GM12878 (cell line): ENCODE results near the gene DNASE1L3.

Experiments
- BRCA1 ChIP-seq: IDR thresholded peaks from 2 replicates; pipeline ENCODE4 v1.6.1; 2011; ENCODE audit warnings: low read depth, low read length, improper control_type of control experiment
- CREB1 ChIP-seq: IDR thresholded peaks from 2 replicates; pipeline ENCODE4 v1.6.1; 2012; ENCODE audit warnings: low read depth, mild to moderate bottlenecking, inconsistent platforms
- CREM ChIP-seq: IDR thresholded peaks from 2 replicates; pipeline ENCODE4 v1.6.1; 2014; ENCODE audit warnings: antibody characterized with exemption, low read depth
- DPF2 ChIP-seq: fragments of 450-650 bp; IDR thresholded peaks from 2 replicates; pipeline ENCODE4 v1.6.1; 2017; ENCODE audit warnings: mild to moderate bottlenecking
- HDAC2 ChIP-seq: fragments of 200-600 bp; sonication (generic); IDR thresholded peaks from 2 replicates; pipeline ENCODE4 v1.6.1; 2017
- IKZF1 ChIP-seq: fragments of 450-650 bp; conservative IDR thresholded peaks from 2 replicates; pipeline ENCODE4 v1.6.1; 2017; ENCODE audit warnings: antibody characterized with exemption, mild to moderate bottlenecking
- MEF2A ChIP-seq: IDR thresholded peaks from 2 replicates; pipeline ENCODE4 v1.6.1; 2011; ENCODE audit warnings: low read depth, mild to moderate bottlenecking, low read length, moderate library complexity; ENCODE audit not compliant: insufficient read depth
- NR2C2 ChIP-seq: IDR thresholded peaks from 2 replicates; pipeline ENCODE4 v1.6.1; 2011; ENCODE audit warnings: borderline replicate concordance, low read depth; ENCODE audit not compliant: control insufficient read depth, insufficient read length
- RFX5 ChIP-seq: IDR thresholded peaks from 2 replicates; pipeline ENCODE4 v1.6.1; 2011; ENCODE audit warnings: low read depth, low read length, improper control_type of control experiment
- TF ChIP-seq, protein P1 (sequence below), 3 experiments: IDR thresholded peaks in 2 of 3; conservative IDR thresholded peaks in 1 of 3; 2 replicates each; pipeline ENCODE4 v1.5.1; 2011; ENCODE audit warnings: low read depth in 3 of 3, low read length in 3 of 3, mild to moderate bottlenecking in 3 of 3, control low read depth in 2 of 3, moderate library complexity in 2 of 3, inconsistent platforms in 1 of 3, mixed read lengths in 1 of 3; ENCODE audit not compliant: control insufficient read depth in 2 of 3, insufficient read depth in 1 of 3; ENCODE audit errors: extremely low read depth in 1 of 3
- TF ChIP-seq, protein P2 (sequence below): fragments of 450-650 bp; IDR thresholded peaks from 2 replicates; pipeline ENCODE4 v1.6.1; 2016; ENCODE audit warnings: mild to moderate bottlenecking, moderate library complexity, borderline replicate concordance

DNA sequence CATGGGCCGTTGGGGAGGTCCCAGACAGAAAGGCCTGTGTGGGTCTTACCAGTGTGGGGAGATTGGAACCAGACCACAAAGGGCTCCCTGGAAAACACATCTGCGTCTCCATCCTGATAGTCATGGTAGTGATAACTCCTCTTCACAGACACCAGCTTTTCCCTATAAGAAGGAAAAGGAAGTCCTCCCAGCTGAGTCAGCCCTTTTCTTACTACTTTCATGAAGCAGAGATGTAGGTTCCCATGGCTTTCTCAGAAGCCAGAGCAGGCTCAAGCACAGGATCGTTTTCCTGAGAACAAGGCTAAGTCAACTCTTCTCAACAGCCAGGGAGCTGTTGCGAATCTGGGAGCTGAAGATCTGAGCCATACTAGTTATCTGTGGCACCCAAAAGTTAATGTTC, 6.1 kb downstream of the DNASE1L3 start:
- TF ChIP-seq, protein P1, sequence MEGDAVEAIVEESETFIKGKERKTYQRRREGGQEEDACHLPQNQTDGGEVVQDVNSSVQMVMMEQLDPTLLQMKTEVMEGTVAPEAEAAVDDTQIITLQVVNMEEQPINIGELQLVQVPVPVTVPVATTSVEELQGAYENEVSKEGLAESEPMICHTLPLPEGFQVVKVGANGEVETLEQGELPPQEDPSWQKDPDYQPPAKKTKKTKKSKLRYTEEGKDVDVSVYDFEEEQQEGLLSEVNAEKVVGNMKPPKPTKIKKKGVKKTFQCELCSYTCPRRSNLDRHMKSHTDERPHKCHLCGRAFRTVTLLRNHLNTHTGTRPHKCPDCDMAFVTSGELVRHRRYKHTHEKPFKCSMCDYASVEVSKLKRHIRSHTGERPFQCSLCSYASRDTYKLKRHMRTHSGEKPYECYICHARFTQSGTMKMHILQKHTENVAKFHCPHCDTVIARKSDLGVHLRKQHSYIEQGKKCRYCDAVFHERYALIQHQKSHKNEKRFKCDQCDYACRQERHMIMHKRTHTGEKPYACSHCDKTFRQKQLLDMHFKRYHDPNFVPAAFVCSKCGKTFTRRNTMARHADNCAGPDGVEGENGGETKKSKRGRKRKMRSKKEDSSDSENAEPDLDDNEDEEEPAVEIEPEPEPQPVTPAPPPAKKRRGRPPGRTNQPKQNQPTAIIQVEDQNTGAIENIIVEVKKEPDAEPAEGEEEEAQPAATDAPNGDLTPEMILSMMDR (IDR thresholded peaks at IDR 0.05 in 2 of 3, conservative IDR thresholded peaks at IDR 0.05 in 1 of 3; ENCODE audit: control insufficient read depth in 2 of 3, extremely low read depth in 1 of 3, insufficient read depth in 1 of 3, low read depth in 3 of 3, low read length in 3 of 3), result no peak
- TF ChIP-seq HDAC2 (no peak), CREM (no peak), IKZF1 (no peak), MEF2A (no peak), DPF2 (no peak), CREB1 (no peak), NR2C2 (no peak), RFX5 (no peak), BRCA1 (no peak)
- TF ChIP-seq, protein P2, sequence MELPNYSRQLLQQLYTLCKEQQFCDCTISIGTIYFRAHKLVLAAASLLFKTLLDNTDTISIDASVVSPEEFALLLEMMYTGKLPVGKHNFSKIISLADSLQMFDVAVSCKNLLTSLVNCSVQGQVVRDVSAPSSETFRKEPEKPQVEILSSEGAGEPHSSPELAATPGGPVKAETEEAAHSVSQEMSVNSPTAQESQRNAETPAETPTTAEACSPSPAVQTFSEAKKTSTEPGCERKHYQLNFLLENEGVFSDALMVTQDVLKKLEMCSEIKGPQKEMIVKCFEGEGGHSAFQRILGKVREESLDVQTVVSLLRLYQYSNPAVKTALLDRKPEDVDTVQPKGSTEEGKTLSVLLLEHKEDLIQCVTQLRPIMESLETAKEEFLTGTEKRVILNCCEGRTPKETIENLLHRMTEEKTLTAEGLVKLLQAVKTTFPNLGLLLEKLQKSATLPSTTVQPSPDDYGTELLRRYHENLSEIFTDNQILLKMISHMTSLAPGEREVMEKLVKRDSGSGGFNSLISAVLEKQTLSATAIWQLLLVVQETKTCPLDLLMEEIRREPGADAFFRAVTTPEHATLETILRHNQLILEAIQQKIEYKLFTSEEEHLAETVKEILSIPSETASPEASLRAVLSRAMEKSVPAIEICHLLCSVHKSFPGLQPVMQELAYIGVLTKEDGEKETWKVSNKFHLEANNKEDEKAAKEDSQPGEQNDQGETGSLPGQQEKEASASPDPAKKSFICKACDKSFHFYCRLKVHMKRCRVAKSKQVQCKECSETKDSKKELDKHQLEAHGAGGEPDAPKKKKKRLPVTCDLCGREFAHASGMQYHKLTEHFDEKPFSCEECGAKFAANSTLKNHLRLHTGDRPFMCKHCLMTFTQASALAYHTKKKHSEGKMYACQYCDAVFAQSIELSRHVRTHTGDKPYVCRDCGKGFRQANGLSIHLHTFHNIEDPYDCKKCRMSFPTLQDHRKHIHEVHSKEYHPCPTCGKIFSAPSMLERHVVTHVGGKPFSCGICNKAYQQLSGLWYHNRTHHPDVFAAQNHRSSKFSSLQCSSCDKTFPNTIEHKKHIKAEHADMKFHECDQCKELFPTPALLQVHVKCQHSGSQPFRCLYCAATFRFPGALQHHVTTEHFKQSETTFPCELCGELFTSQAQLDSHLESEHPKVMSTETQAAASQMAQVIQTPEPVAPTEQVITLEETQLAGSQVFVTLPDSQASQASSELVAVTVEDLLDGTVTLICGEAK, result no peak
